RWPE2 (cell line): ENCODE results near the gene ALKBH7.
A peak's percentile ranks its signal among the peaks of the same experiment; 100 is the strongest.
"Not testable (repeated sequence)": the region's sequence is repeated elsewhere in the genome, so short reads cannot be mapped to it uniquely, and the experiment has no call there.

Source experiments
- ATAC-seq: fragments of 200-7000 bp; cut with Tn5 transposase; 3 replicates; pipeline ENCODE4 v1.9.1; 2021; ENCODE audit warnings: low read depth
- DNase-seq: peaks from one replicate; pipeline ENCODE4 v3.0.0-alpha.2; 2020; ENCODE audit warnings: low spot score
- H3K27ac ChIP-seq: fragments of 450-650 bp; 2 replicates; pipeline ENCODE4 v1.5.1; 2017; ENCODE audit warnings: mild to moderate bottlenecking; ENCODE audit not compliant: poor library complexity, severe bottlenecking
- H3K27me3 ChIP-seq: fragments of 250-450 bp; sonication (Bioruptor Pico); 2 replicates; pipeline ENCODE4 v1.5.1; 2021; ENCODE audit warnings: mild to moderate bottlenecking, moderate library complexity; ENCODE audit not compliant: insufficient read depth, poor library complexity, severe bottlenecking
- H3K36me3 ChIP-seq: fragments of 250-450 bp; sonication (Bioruptor Pico); 2 replicates; pipeline ENCODE4 v1.5.1; 2020; ENCODE audit warnings: low read depth, mild to moderate bottlenecking, moderate library complexity
- H3K4me1 ChIP-seq: fragments of 250-450 bp; sonication (Bioruptor Pico); 2 replicates; pipeline ENCODE4 v1.5.1; 2021; ENCODE audit warnings: mild to moderate bottlenecking, moderate library complexity; ENCODE audit not compliant: insufficient read depth, poor library complexity, severe bottlenecking
- H3K4me3 ChIP-seq: fragments of 250-450 bp; sonication (Bioruptor Pico); 2 replicates; pipeline ENCODE4 v1.5.1; 2021; ENCODE audit warnings: mild to moderate bottlenecking, moderate library complexity; ENCODE audit not compliant: severe bottlenecking
- H3K9me3 ChIP-seq: fragments of 250-450 bp; sonication (Bioruptor Pico); 2 replicates; pipeline ENCODE4 v1.5.1; 2021; ENCODE audit warnings: mild to moderate bottlenecking, moderate library complexity; ENCODE audit not compliant: severe bottlenecking
- CTCF ChIP-seq: fragments of 450-650 bp; IDR thresholded peaks from one replicate; pipeline ENCODE4 v1.5.1; 2017; ENCODE audit warnings: mild to moderate bottlenecking, moderate library complexity; ENCODE audit not compliant: poor library complexity, severe bottlenecking

Gene ALKBH7

DNA sequence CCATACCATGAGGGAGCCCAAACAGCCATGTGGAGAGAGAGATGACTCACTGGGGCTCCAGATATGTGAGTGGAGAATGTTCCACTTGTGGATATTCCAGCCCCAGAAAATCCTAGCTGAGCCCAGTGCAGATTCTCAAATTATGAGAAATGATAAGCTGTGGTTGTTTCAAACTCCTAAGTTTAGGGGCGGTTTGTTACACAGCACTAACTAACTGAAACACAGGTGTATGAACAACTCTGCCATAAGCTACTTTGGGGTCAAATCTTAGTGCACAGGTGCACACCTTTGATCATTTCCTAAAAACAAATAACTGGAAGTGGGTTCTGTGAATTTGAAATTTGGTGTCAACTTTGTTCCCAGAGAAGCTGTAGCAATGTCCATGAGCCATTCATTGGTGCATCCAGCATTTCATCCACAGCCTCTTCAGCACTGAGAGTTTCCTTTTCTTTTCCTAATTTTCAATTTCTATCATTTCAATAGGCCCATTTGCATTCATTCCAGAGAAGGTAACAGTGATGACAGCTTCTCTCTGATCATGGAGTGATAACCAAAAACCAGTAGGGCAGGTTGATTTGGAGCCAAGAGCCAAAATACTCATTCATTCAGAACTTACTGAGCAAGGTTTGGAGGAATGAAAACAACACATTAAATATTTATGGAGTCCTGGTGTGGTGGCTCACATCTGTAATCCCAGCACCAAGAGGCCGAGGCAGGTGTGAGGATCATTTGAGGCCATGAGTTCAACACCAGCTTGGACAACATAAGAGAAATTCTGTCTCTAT lies 20.0 kb upstream of the ALKBH7 start:
- Histone ChIP-seq H3K27me3 (no peaks in the 10 kb centered on the region), H3K9me3 (no peaks in the 10 kb centered on the region), H3K4me3 (no peak overlapping the region), H3K36me3 (no peaks in the 10 kb centered on the region), H3K27ac (no peak overlapping the region), H3K4me1 (no peaks in the 10 kb centered on the region)
- no peak for TF ChIP-seq CTCF
- ATAC-seq (no peak), DNase-seq (no peak)

DNA sequence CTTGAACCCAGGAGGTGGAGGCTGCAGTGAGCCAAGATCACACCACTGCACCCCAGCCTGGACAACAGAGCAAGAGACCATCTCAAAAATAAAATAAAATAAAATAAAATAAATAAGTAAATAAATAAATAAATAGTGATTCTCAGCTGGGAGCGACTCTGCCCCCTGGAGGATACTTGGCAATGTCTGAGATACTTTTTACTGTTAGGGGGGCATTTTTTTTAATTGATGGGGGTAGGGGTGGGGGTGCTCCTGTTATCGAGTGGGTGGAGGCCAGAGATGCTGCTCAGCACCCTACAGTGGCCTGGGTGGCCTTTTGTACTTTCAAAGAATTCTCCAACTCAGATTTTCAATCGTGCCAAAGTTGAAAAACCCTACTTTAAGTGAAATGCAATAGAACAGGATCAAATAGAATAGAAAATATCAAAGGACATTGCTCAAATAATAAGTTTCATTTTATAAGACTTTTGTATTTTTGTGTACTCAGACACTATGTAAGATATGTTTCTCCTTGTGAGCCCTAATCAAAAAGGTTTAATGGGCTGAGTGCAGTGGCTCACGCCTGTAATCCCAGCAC lies 18.4 kb upstream of the ALKBH7 start:
- no peak for DNase-seq
- H3K36me3 ChIP-seq: no peaks in the 10 kb centered on the region
- H3K4me1 ChIP-seq: no peaks in the 10 kb centered on the region
- peak; percentile 54 for TF ChIP-seq CTCF
- H3K4me3 ChIP-seq: no peak overlapping the region
- no peaks in the 10 kb centered on the region for H3K27me3 ChIP-seq
- ATAC-seq: no peak
- no peaks in the 10 kb centered on the region for H3K9me3 ChIP-seq
- H3K27ac ChIP-seq: no peak overlapping the region

- not testable (repeated sequence) for ATAC-seq, H3K4me1 ChIP-seq, H3K27me3 ChIP-seq, H3K4me3 ChIP-seq, H3K27ac ChIP-seq, DNase-seq, H3K36me3 ChIP-seq, H3K9me3 ChIP-seq
Observed at GRCh38 chr19:6355321-6356040, 17.1 kb upstream of the ALKBH7 start.

DNA sequence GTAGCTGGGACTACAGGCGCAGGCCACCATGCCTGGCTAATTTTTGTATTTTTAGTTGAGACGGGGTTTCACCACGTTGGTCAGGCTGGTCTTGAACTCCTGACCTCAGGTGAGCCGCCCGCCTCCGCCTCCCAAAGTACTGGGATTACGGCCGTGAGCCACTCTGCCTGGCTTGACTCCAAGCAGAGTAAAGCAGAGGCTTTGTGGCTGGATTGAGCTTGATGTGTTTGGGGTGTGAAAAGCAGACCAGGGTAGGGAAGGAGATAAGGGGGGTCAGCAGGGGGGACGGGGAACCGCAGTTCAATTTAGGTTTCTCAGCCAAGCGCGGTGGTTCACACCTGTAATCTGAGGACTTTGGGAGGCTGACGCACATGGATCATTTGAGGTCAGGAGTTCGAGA lies 15.4 kb upstream of the ALKBH7 start:
- Histone ChIP-seq H3K27me3 (no peaks in the 10 kb centered on the region), H3K27ac (no peak overlapping the region), H3K36me3 (no peaks in the 10 kb centered on the region), H3K9me3 (no peaks in the 10 kb centered on the region), H3K4me3 (no peak overlapping the region), H3K4me1 (no peaks in the 10 kb centered on the region)
- ATAC-seq: no peak
- no peak for TF ChIP-seq CTCF
- DNase-seq: no peak

DNA sequence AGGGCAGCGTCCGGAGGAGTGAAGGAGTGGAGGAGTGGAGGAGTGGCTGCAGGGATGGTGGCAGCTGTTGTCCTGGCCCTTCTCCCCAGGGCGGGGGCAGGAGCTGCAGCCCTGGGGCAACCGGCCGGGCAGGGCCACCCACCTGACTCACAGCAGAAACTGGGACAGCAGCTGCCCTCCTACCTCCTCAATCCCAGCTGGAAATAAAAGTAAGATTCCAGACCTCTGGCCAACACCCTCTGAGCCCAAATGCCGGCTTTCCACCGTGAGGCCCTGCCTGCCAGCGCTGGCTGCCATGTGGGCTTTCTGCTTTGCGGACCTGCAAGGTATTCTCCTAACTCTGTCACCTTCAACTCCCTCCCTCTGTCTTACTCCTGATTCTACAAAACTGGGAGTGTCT lies 14.6 kb upstream of the ALKBH7 start:
- H3K27ac ChIP-seq: no peak overlapping the region
- no peaks in the 10 kb centered on the region for H3K27me3 ChIP-seq
- H3K4me1 ChIP-seq: no peaks in the 10 kb centered on the region
- 0 out of 2 replicates have a peak, but pooled peaks cover under 1% of the 10 kb centered on the region for H3K36me3 ChIP-seq
- H3K4me3 ChIP-seq: no peak overlapping the region
- H3K9me3 ChIP-seq: no peaks in the 10 kb centered on the region
- ATAC-seq: no peak
- DNase-seq: no peak
- TF ChIP-seq CTCF: no peak
